Measurements from ENCODE around the gene UPF2. TPM values are rescaled to one million over a fixed set of nuclear protein-coding genes. Genes with fewer than 3 reads are reported as not detected.

The UPF2 gene, protein sequence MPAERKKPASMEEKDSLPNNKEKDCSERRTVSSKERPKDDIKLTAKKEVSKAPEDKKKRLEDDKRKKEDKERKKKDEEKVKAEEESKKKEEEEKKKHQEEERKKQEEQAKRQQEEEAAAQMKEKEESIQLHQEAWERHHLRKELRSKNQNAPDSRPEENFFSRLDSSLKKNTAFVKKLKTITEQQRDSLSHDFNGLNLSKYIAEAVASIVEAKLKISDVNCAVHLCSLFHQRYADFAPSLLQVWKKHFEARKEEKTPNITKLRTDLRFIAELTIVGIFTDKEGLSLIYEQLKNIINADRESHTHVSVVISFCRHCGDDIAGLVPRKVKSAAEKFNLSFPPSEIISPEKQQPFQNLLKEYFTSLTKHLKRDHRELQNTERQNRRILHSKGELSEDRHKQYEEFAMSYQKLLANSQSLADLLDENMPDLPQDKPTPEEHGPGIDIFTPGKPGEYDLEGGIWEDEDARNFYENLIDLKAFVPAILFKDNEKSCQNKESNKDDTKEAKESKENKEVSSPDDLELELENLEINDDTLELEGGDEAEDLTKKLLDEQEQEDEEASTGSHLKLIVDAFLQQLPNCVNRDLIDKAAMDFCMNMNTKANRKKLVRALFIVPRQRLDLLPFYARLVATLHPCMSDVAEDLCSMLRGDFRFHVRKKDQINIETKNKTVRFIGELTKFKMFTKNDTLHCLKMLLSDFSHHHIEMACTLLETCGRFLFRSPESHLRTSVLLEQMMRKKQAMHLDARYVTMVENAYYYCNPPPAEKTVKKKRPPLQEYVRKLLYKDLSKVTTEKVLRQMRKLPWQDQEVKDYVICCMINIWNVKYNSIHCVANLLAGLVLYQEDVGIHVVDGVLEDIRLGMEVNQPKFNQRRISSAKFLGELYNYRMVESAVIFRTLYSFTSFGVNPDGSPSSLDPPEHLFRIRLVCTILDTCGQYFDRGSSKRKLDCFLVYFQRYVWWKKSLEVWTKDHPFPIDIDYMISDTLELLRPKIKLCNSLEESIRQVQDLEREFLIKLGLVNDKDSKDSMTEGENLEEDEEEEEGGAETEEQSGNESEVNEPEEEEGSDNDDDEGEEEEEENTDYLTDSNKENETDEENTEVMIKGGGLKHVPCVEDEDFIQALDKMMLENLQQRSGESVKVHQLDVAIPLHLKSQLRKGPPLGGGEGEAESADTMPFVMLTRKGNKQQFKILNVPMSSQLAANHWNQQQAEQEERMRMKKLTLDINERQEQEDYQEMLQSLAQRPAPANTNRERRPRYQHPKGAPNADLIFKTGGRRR
- 10 to 100 TPM; 26.7 to 28.3 TPM for total RNA-seq

DNA sequence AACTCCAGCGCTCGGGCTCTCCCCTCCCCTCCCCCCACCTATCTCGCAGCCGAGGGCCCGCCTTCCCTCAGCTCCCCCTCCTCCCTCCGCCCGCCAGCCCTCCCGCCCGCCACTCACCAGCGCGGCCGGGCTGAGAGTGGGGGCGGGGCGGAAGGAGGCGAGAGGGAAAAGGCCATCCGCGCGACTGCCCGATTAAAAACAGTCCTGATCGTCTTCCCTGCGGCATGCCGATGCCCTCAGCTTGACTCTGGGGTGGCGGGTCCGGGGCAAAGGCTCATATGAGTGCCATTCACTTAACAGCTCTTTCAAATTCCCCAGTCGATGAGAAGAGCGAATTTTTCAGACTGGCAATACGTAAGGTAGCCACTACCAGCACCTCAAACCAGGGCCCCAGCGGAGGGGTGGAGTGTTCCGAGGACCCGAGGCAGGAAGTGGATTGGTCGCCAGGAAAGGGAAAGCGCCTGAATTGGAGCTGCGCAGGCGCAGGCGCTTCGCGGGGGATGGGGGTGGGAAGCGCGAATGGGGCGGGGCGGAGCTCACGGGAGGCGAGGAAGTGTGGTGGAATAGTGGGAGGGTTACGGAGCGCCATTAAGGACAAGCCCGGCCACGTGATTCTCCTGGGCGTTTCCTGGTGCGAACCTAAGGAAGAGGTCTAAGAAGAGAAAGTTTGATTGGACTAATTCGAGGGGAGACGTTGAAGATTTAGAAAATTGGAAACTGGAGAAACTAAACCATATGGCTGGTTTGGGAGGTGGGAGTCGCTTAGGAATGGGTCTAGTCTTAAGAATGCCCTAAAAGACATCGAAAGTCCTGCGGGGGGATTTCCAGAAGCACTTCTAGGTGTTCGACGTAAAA, at the start of gene UPF2:
Gene UPF2, minus strand, starts transcription at position 13 of the 855 bp plus-strand sequence. CDS start 7,386 bp downstream, outside the sequence.

DNA sequence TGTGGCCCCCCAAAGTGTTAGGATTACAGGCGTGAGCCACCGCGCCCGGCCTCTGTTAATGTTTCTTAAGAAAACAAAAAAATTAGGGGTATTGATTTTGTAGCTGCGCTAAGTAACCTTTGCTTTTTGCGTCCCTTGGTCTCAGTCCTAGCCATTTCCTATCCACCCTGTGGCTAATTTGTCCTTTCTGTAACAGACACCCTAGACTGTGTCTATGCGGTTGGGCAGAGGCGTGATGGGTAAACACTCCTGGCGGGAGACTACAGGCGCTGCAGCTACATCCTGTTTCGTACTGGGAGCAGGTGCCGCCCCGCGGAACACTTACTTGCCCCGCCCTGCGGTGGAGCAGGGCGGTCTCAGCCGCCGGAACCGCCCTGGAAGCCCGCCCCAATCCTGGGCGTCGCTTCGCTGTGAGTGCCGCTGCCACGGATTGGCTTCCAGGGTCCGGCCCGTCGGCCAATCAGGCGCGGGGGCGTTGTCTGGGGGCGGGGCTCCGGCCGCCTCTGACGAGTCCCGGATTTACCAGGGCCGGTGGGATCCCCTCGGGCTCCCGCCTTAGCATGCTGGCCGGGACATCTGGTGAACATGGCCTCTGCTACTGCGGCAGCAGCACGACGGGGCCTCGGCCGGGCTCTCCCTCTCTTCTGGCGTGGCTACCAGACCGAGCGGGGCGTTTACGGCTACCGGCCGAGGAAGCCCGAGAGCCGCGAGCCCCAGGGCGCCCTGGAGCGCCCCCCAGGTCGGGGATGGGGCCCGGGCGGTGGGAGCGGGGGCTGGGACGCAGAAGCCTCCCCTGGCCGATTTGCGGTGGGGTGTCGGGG, 26.1 kb upstream of the UPF2 start, which contains the start of gene DHTKD1:
Gene DHTKD1, plus strand, starts transcription at position 506 of the 821 bp plus-strand sequence. Its CDS starts 80 bp downstream, at position 586.

Other genes starting within 250 kb of the UPF2 start
- under 1 TPM; 0.26 to 0.33 TPM for gene PROSER2, start 219.5 kb downstream of the UPF2 start, total RNA-seq
- gene DHTKD1, start 26.1 kb upstream of the UPF2 start, total RNA-seq: 10 to 100 TPM; 16.8 to 17.8 TPM
- 10 to 100 TPM; 10.0 to 11.6 TPM for gene SEC61A2, start 86.9 kb upstream of the UPF2 start, total RNA-seq
- gene NUDT5, start 153.1 kb upstream of the UPF2 start, total RNA-seq: 10 to 100 TPM; 64.7 to 67.8 TPM
- gene CDC123, start 153.4 kb upstream of the UPF2 start, total RNA-seq: 10 to 100 TPM; 68.4 to 71.9 TPM